Esophagus squamous epithelium (tissue), 5 donors: ENCODE data around the gene PTPRG. TPM values are rescaled to one million over a fixed set of nuclear protein-coding genes. Genes with fewer than 3 reads are reported as not detected.

Source experiments
- DNase-seq: peaks from one replicate; lab custom pipeline; 2025; lab: John Stamatoyannopoulos, UW
- H3K27ac ChIP-seq, 4 donors: fragments of 200-600 bp; sonication (generic); one replicate each; pipeline ENCODE4 v1.5.1; 2016 to 2019; ENCODE audit warnings: mild to moderate bottlenecking in 1 of 4
- H3K27me3 ChIP-seq, 4 donors: fragments of 200-600 bp; sonication (generic); 1 replicate in 3 of 4; 2 replicates in 1 of 4; pipeline versions ENCODE4 v1.5.1 to v1.6.0; 2017 to 2021; ENCODE audit warnings: antibody characterized with exemption in 1 of 4
- H3K36me3 ChIP-seq, 3 donors: fragments of 200-600 bp; sonication (generic); one replicate each; pipeline ENCODE4 v1.5.1; 2016 to 2019
- H3K4me1 ChIP-seq, 3 donors: fragments of 200-600 bp; sonication (generic); one replicate each; pipeline ENCODE4 v1.5.1; 2017 to 2019
- H3K4me3 ChIP-seq, 4 donors: fragments of 200-600 bp; sonication (generic); 1 replicate in 3 of 4; 2 replicates in 1 of 4; pipeline ENCODE4 v1.5.1; 2016 to 2019; ENCODE audit warnings: mild to moderate bottlenecking in 2 of 4, moderate library complexity in 1 of 4
- H3K9me3 ChIP-seq, 3 donors: fragments of 200-600 bp; sonication (generic); one replicate each; pipeline ENCODE4 v1.5.1; 2016 to 2019
- POLR2A ChIP-seq, 4 donors: fragments of 450-650 bp; IDR thresholded peaks; one replicate each; pipeline ENCODE4 v1.6.1; 2017; ENCODE audit warnings: antibody characterized with exemption in 4 of 4, mild to moderate bottlenecking in 4 of 4, moderate library complexity in 3 of 4
- WGBS, 2 donors: methylation state at CpG; one replicate each; pipeline ENCODE4 v1.1.5; 2018; 5-methylcytosine and 5-hydroxymethylcytosine counted together
- intact Hi-C: fragments of 100-400 bp; cut with DNase I; formaldehyde crosslinking; loops from one replicate; pipeline ENCODE4 v1.15.0; 2022
- total RNA-seq, 4 donors: library from RNA; depleted of rRNA; stranded (reverse); fragments of >200 nt; gene quantifications; one replicate each; pipeline ENCODE4 v1.1.0, GENCODE V29; 2016
- TF ChIP-seq, protein P1 (sequence below), 6 experiments: fragments of 450-650 bp in 4 of 6; fragments of 200-600 bp in 2 of 6; sonication (generic) in 2 of 6; IDR thresholded peaks; one replicate each; pipeline ENCODE4 v1.5.1; 2016 to 2019; ENCODE audit warnings: antibody characterized with exemption in 6 of 6, mild to moderate bottlenecking in 4 of 6, moderate library complexity in 4 of 6
- donor health status: DM: yes; HTN: yes; CAD: no.

PTPRG gene
- total RNA-seq, 4 donors from 2014 or later: 3.7 to 42.2 (median 15.2) TPM

DNA sequence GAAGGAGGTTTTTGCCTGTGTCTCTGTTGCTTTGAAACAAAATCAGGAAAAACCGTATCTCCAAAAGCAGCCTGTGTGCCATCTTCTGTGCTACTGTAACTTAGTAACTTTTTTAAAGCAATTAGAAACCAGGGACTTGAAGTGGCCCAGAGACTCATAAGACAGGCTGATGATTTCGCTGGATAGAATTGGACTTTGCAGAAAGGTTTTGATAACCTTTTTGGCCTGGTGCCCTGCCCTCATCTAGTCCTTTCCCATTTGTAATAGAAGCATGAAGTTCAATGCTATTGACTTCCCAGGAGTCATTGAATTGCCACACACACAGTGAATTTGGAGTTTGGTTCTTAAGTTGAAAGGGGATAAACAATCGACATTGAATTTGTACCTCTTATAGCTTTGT is 157.2 kb downstream of the PTPRG start:
- H3K36me3 ChIP-seq: no peaks in the 10 kb centered on the region
- DNase-seq: no peak
- no peak overlapping the region for H3K27ac ChIP-seq
- no peaks in the 10 kb centered on the region for H3K9me3 ChIP-seq
- no peak overlapping the region for H3K4me3 ChIP-seq
- 92 to 96% methylated on average over 3 of the region's 3 CpGs for WGBS, 2 donors
- H3K27me3 ChIP-seq: no peaks in the 10 kb centered on the region
- TF ChIP-seq POLR2A (IDR thresholded peaks at IDR 0.05): no peak
- TF ChIP-seq, protein P1, sequence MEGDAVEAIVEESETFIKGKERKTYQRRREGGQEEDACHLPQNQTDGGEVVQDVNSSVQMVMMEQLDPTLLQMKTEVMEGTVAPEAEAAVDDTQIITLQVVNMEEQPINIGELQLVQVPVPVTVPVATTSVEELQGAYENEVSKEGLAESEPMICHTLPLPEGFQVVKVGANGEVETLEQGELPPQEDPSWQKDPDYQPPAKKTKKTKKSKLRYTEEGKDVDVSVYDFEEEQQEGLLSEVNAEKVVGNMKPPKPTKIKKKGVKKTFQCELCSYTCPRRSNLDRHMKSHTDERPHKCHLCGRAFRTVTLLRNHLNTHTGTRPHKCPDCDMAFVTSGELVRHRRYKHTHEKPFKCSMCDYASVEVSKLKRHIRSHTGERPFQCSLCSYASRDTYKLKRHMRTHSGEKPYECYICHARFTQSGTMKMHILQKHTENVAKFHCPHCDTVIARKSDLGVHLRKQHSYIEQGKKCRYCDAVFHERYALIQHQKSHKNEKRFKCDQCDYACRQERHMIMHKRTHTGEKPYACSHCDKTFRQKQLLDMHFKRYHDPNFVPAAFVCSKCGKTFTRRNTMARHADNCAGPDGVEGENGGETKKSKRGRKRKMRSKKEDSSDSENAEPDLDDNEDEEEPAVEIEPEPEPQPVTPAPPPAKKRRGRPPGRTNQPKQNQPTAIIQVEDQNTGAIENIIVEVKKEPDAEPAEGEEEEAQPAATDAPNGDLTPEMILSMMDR (IDR thresholded peaks at IDR 0.05): no peak
- intact Hi-C loops: no loop called here
- no peaks in the 10 kb centered on the region for H3K4me1 ChIP-seq

GRCh38 chr3:61719278-61719977 is 158.1 kb downstream of the PTPRG start:
- no peaks in the 10 kb centered on the region for H3K36me3 ChIP-seq
- H3K4me3 ChIP-seq: no peak overlapping the region
- no peak for DNase-seq
- H3K4me1 ChIP-seq: no peaks in the 10 kb centered on the region
- no peak overlapping the region for H3K27ac ChIP-seq
- WGBS, 2 donors: 73% methylated on average over 8 of the region's 8 CpGs
- H3K27me3 ChIP-seq: no peaks in the 10 kb centered on the region
- intact Hi-C loops: no loop called here
- TF ChIP-seq, protein P1 (IDR thresholded peaks at IDR 0.05): no peak
- TF ChIP-seq POLR2A (IDR thresholded peaks at IDR 0.05): no peak
- H3K9me3 ChIP-seq: no peaks in the 10 kb centered on the region

- Histone ChIP-seq H3K27me3 (no peaks in the 10 kb centered on the region), H3K4me1 (no peaks in the 10 kb centered on the region), H3K4me3 (no peak overlapping the region), H3K27ac (no peak overlapping the region), H3K36me3 (no peaks in the 10 kb centered on the region), H3K9me3 (no peaks in the 10 kb centered on the region)
- TF ChIP-seq, protein P1 (IDR thresholded peaks at IDR 0.05): no peak
- no peak for TF ChIP-seq POLR2A (IDR thresholded peaks at IDR 0.05)
- intact Hi-C loops: no loop called here
- DNase-seq: no peak
Observed at GRCh38 chr3:61723038-61723437, 161.7 kb downstream of the PTPRG start.

- Histone ChIP-seq H3K9me3 (no peaks in the 10 kb centered on the region), H3K27me3 (no peaks in the 10 kb centered on the region), H3K27ac (no peak overlapping the region), H3K4me1 (no peaks in the 10 kb centered on the region), H3K36me3 (no peaks in the 10 kb centered on the region), H3K4me3 (no peak overlapping the region)
- intact Hi-C loops: no loop called here
- no peak for DNase-seq
- WGBS, 2 donors: 74 to 94% methylated on average over 2 of the region's 2 CpGs
- TF ChIP-seq, protein P1 (IDR thresholded peaks at IDR 0.05): no peak
- no peak for TF ChIP-seq POLR2A (IDR thresholded peaks at IDR 0.05)
Observed at GRCh38 chr3:61724183-61724582, 162.8 kb downstream of the PTPRG start.

GRCh38 chr3:61724801-61725200 is 163.4 kb downstream of the PTPRG start:
- Histone ChIP-seq H3K4me1 (peaks cover 0 to under 1% (median 0%) of the 10 kb centered on the region in 3 donors), H3K36me3 (no peaks in the 10 kb centered on the region), H3K27ac (no peak overlapping the region), H3K9me3 (no peaks in the 10 kb centered on the region), H3K4me3 (no peak overlapping the region), H3K27me3 (no peaks in the 10 kb centered on the region)
- no peak for TF ChIP-seq POLR2A (IDR thresholded peaks at IDR 0.05)
- TF ChIP-seq, protein P1 (IDR thresholded peaks at IDR 0.05): no peak
- intact Hi-C loops: no loop called here
- DNase-seq: no peak
- 88% methylated on average over 6 of the region's 6 CpGs for WGBS, 2 donors
